ENCODE results near the gene SHH.

DNA sequence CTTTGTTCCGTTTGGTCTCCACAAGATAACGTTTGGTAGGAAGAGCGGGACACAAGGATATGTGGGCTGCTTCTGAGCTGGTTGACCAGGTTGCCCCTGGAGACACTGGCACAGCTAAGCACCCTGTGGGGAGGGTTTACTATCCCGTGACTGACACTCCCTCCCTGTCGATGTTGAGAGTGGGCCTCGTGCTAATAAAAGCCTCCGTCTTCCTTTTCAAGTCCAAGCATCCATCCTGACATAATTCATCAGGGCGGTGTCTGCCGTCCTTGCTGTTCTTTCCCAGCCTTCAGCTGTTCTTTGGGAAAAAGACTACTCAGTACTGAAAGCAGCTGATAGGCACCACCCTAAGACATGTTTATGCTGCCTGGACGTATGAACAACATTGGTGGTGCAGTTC is 49.6 kb downstream of the SHH start:
- TF ChIP-seq POLR2A (IDR thresholded peaks at IDR 0.05): no peak
- TF ChIP-seq, protein P1, sequence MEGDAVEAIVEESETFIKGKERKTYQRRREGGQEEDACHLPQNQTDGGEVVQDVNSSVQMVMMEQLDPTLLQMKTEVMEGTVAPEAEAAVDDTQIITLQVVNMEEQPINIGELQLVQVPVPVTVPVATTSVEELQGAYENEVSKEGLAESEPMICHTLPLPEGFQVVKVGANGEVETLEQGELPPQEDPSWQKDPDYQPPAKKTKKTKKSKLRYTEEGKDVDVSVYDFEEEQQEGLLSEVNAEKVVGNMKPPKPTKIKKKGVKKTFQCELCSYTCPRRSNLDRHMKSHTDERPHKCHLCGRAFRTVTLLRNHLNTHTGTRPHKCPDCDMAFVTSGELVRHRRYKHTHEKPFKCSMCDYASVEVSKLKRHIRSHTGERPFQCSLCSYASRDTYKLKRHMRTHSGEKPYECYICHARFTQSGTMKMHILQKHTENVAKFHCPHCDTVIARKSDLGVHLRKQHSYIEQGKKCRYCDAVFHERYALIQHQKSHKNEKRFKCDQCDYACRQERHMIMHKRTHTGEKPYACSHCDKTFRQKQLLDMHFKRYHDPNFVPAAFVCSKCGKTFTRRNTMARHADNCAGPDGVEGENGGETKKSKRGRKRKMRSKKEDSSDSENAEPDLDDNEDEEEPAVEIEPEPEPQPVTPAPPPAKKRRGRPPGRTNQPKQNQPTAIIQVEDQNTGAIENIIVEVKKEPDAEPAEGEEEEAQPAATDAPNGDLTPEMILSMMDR (IDR thresholded peaks at IDR 0.05): no peak
